Adipocyte (in vitro differentiated cells): ENCODE data around the gene AMMECR1L.
"Not testable (repeated sequence)": the region's sequence is repeated elsewhere in the genome, so short reads cannot be mapped to it uniquely, and the experiment has no call there.

Experiments
- DNase-seq: peaks from one replicate; pipeline ENCODE4 v3.0.0-alpha.2; 2015; ENCODE audit warnings: low read depth
- H3K27me3 ChIP-seq: replicated peaks from 2 replicates; pipeline ENCODE4 v1.7.0; 2013; ENCODE audit warnings: mild to moderate bottlenecking, low read length, moderate library complexity; ENCODE audit not compliant: control insufficient read depth, insufficient read depth
- H3K36me3 ChIP-seq: 2 replicates; pipeline ENCODE4 v1.7.0; 2013; ENCODE audit warnings: low read length, mild to moderate bottlenecking, moderate library complexity; ENCODE audit not compliant: control insufficient read depth, insufficient read depth, severe bottlenecking
- H3K4me1 ChIP-seq: 2 replicates; pipeline ENCODE4 v1.7.0; 2013; ENCODE audit warnings: mild to moderate bottlenecking, low read length, moderate library complexity; ENCODE audit not compliant: control insufficient read depth, insufficient read depth
- H3K4me3 ChIP-seq: 2 replicates; pipeline ENCODE4 v1.7.0; 2013; ENCODE audit warnings: mild to moderate bottlenecking, low read length, moderate library complexity
- H3K9ac ChIP-seq: 2 replicates; pipeline ENCODE4 v1.7.0; 2013; ENCODE audit warnings: mild to moderate bottlenecking, low read length, moderate library complexity
- H3K9me3 ChIP-seq: 2 replicates; pipeline ENCODE4 v1.7.0; 2013; ENCODE audit warnings: mild to moderate bottlenecking, low read length, moderate library complexity; ENCODE audit not compliant: control insufficient read depth

The AMMECR1L gene

GRCh38 chr2:127885780-127886592 is at the start of gene AMMECR1L:
TSS of gene AMMECR1L (minus strand) at chr2:127885956. CDS start at chr2:127874234, 11,722 bp downstream.
- H3K4me1 ChIP-seq = peaks cover 31% of the 10 kb centered on the region
- peak within 1 kb of the TSS; percentile 87 for H3K9ac ChIP-seq
- DNase-seq = peak; percentile 77
- peaks cover 23% of the 10 kb centered on the region for H3K36me3 ChIP-seq
- H3K27me3 ChIP-seq, H3K9me3 ChIP-seq: not testable (repeated sequence)
- peak within 1 kb of the TSS; percentile 91 for H3K4me3 ChIP-seq

- Histone ChIP-seq H3K27me3 (no peaks in the 10 kb centered on the region), H3K36me3 (no peaks in the 10 kb centered on the region), H3K9ac (no peak overlapping the region), H3K4me3 (no peak overlapping the region), H3K4me1 (peaks cover 6% of the 10 kb centered on the region), H3K9me3 (no peaks in the 10 kb centered on the region)
- no peak for DNase-seq
Observed at GRCh38 chr2:127935337-127935736, 49.6 kb upstream of the AMMECR1L start.

GRCh38 chr2:127932199-127932876 is 46.6 kb upstream of the AMMECR1L start:
- Histone ChIP-seq H3K4me1 (peaks cover 6% of the 10 kb centered on the region), H3K27me3 (no peaks in the 10 kb centered on the region), H3K9me3 (no peaks in the 10 kb centered on the region), H3K9ac (no peak overlapping the region), H3K36me3 (no peaks in the 10 kb centered on the region), H3K4me3 (no peak overlapping the region)
- peak; percentile 26 for DNase-seq

GRCh38 chr2:127929449-127929848 is 43.7 kb upstream of the AMMECR1L start:
- no peak for DNase-seq
- Histone ChIP-seq H3K27me3 (no peaks in the 10 kb centered on the region), H3K4me1 (peaks cover 6% of the 10 kb centered on the region)

GRCh38 chr2:127927384-127927783 is 41.6 kb upstream of the AMMECR1L start:
- no peak overlapping the region for H3K9ac ChIP-seq
- no peaks in the 10 kb centered on the region for H3K27me3 ChIP-seq
- no peak overlapping the region for H3K4me3 ChIP-seq
- no peak for DNase-seq
- H3K36me3 ChIP-seq = no peaks in the 10 kb centered on the region
- no peaks in the 10 kb centered on the region for H3K9me3 ChIP-seq
- peaks cover 4% of the 10 kb centered on the region for H3K4me1 ChIP-seq

More at GRCh38 chr2:127929449-127929848, 43.7 kb upstream of the AMMECR1L start:
- Histone ChIP-seq H3K36me3 (no peaks in the 10 kb centered on the region), H3K9ac (no peak overlapping the region), H3K4me3 (no peak overlapping the region), H3K9me3 (no peaks in the 10 kb centered on the region)

GRCh38 chr2:127917916-127918315 is 32.2 kb upstream of the AMMECR1L start:
- no peaks in the 10 kb centered on the region for H3K9me3 ChIP-seq
- no peaks in the 10 kb centered on the region for H3K27me3 ChIP-seq
- no peak overlapping the region for H3K9ac ChIP-seq
- no peaks in the 10 kb centered on the region for H3K36me3 ChIP-seq
- no peaks in the 10 kb centered on the region for H3K4me1 ChIP-seq
- DNase-seq = peak; percentile 2
- H3K4me3 ChIP-seq = no peak overlapping the region

GRCh38 chr2:127913808-127914457 is 28.2 kb upstream of the AMMECR1L start:
- Histone ChIP-seq H3K4me1 (no peaks in the 10 kb centered on the region), H3K36me3 (no peaks in the 10 kb centered on the region), H3K9me3 (no peaks in the 10 kb centered on the region), H3K9ac (no peak overlapping the region), H3K27me3 (no peaks in the 10 kb centered on the region), H3K4me3 (no peak overlapping the region)
- DNase-seq = no peak

- no peak for DNase-seq
Observed at GRCh38 chr2:127911737-127912136, 26.0 kb upstream of the AMMECR1L start.

GRCh38 chr2:127910415-127910814 is 24.7 kb upstream of the AMMECR1L start:
- Histone ChIP-seq H3K4me1 (no peaks in the 10 kb centered on the region), H3K4me3 (no peak overlapping the region), H3K27me3 (peaks cover 17% of the 10 kb centered on the region), H3K9ac (no peak overlapping the region), H3K9me3 (no peaks in the 10 kb centered on the region), H3K36me3 (no peaks in the 10 kb centered on the region)
- no peak for DNase-seq

More at GRCh38 chr2:127911737-127912136, 26.0 kb upstream of the AMMECR1L start:
- peaks cover 8% of the 10 kb centered on the region for H3K27me3 ChIP-seq
- H3K4me1 ChIP-seq = no peaks in the 10 kb centered on the region
- H3K36me3 ChIP-seq = no peaks in the 10 kb centered on the region
- H3K9ac ChIP-seq = no peak overlapping the region
- no peak overlapping the region for H3K4me3 ChIP-seq
- no peaks in the 10 kb centered on the region for H3K9me3 ChIP-seq

GRCh38 chr2:127909019-127909418 is 23.3 kb upstream of the AMMECR1L start:
- Histone ChIP-seq H3K36me3 (no peaks in the 10 kb centered on the region), H3K4me3 (no peak overlapping the region), H3K9me3 (no peaks in the 10 kb centered on the region), H3K27me3 (peaks cover 17% of the 10 kb centered on the region), H3K4me1 (no peaks in the 10 kb centered on the region), H3K9ac (no peak overlapping the region)
- no peak for DNase-seq

- H3K9ac ChIP-seq, H3K4me1 ChIP-seq, H3K36me3 ChIP-seq, H3K9me3 ChIP-seq, DNase-seq, H3K4me3 ChIP-seq: not testable (repeated sequence)
- peaks cover 17% of the 10 kb centered on the region for H3K27me3 ChIP-seq
Observed at GRCh38 chr2:127907733-127908400, 22.1 kb upstream of the AMMECR1L start.
